A549 (cell line): Measurements from ENCODE around the gene RELL1.

ENCODE experiments used
- CBX2 ChIP-seq: fragments of 200-600 bp; sonication (generic); IDR thresholded peaks from 2 replicates; pipeline ENCODE4 v1.6.1; 2016; ENCODE audit warnings: low read depth, mild to moderate bottlenecking, borderline replicate concordance
- CEBPB ChIP-seq, 2 experiments: fragments of >200 bp in 1 of 2; sonication (Bioruptor Twin) in 1 of 2; formaldehyde crosslinking in 1 of 2; IDR thresholded peaks; 2 replicates each; pipeline ENCODE4 v1.6.1; 2012 to 2016
- ESRRA ChIP-seq: fragments of 150-350 bp; IDR thresholded peaks from 2 replicates; pipeline ENCODE4 v1.6.1; 2014; ENCODE audit warnings: mild to moderate bottlenecking, low read length, borderline replicate concordance
- JUNB ChIP-seq: fragments of >200 bp; sonication (Bioruptor Twin); formaldehyde crosslinking; IDR thresholded peaks from 2 replicates; pipeline ENCODE4 v1.6.1; 2016
- KDM1A ChIP-seq: fragments of 200-600 bp; sonication (generic); IDR thresholded peaks from 2 replicates; pipeline ENCODE4 v1.6.1; 2016; ENCODE audit warnings: low read depth, mild to moderate bottlenecking
- RCOR1 ChIP-seq: fragments of 150-350 bp; IDR thresholded peaks from 2 replicates; pipeline ENCODE4 v1.6.1; 2014; ENCODE audit warnings: antibody characterized with exemption, low read length, low read depth
- SMC3 ChIP-seq: fragments of >200 bp; sonication (Bioruptor Twin); formaldehyde crosslinking; IDR thresholded peaks from 3 replicates; pipeline ENCODE4 v1.6.1; 2018; ENCODE audit warnings: inconsistent platforms
- ZFP36 ChIP-seq: fragments of 450-650 bp; IDR thresholded peaks from 2 replicates; pipeline ENCODE4 v1.6.1; 2014; ENCODE audit warnings: borderline replicate concordance; ENCODE audit not compliant: partially characterized antibody
- TF ChIP-seq, protein P1 (sequence below): fragments of >200 bp; sonication (Bioruptor Twin); formaldehyde crosslinking; IDR thresholded peaks from 3 replicates; pipeline ENCODE4 v1.5.1; 2016
- TF ChIP-seq, protein P2 (sequence below): IDR thresholded peaks from 2 replicates; pipeline ENCODE4 v1.6.1; 2012
- TF ChIP-seq, protein P3 (sequence below): fragments of 250-450 bp; sonication (Bioruptor Pico); IDR thresholded peaks from 2 replicates; pipeline ENCODE4 v1.5.0; 2021; ENCODE audit warnings: mild to moderate bottlenecking, moderate library complexity, borderline replicate concordance

DNA sequence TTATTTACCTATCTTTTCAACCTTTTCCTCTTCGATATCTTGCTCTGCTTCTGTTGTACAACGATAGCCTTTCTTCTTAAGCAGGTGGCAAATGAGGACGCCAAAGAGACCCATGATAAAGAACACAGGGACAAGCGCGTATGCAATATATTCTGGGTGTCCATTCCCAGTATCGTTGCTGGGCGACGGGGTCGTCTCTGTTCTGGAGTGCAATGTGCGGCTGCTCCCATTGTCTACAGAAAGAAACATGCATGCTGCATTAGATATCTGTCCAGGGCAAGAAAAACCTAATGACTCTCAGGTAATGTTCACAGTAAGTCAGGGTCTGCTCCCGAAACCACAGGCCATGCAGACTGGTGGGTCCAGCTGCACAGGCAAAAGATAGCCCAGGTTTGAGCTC lies 36.9 kb downstream of the RELL1 start:
- TF ChIP-seq, protein P1, sequence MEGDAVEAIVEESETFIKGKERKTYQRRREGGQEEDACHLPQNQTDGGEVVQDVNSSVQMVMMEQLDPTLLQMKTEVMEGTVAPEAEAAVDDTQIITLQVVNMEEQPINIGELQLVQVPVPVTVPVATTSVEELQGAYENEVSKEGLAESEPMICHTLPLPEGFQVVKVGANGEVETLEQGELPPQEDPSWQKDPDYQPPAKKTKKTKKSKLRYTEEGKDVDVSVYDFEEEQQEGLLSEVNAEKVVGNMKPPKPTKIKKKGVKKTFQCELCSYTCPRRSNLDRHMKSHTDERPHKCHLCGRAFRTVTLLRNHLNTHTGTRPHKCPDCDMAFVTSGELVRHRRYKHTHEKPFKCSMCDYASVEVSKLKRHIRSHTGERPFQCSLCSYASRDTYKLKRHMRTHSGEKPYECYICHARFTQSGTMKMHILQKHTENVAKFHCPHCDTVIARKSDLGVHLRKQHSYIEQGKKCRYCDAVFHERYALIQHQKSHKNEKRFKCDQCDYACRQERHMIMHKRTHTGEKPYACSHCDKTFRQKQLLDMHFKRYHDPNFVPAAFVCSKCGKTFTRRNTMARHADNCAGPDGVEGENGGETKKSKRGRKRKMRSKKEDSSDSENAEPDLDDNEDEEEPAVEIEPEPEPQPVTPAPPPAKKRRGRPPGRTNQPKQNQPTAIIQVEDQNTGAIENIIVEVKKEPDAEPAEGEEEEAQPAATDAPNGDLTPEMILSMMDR, result no peak
- TF ChIP-seq ESRRA (no peak), SMC3 (no peak), CEBPB (IDR thresholded peaks at IDR 0.05) (no peak), RCOR1 (no peak), CBX2 (no peak), ZFP36 (no peak), JUNB (no peak), KDM1A (no peak)
- TF ChIP-seq, protein P2, sequence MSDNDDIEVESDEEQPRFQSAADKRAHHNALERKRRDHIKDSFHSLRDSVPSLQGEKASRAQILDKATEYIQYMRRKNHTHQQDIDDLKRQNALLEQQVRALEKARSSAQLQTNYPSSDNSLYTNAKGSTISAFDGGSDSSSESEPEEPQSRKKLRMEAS, result no peak
- TF ChIP-seq, protein P3, sequence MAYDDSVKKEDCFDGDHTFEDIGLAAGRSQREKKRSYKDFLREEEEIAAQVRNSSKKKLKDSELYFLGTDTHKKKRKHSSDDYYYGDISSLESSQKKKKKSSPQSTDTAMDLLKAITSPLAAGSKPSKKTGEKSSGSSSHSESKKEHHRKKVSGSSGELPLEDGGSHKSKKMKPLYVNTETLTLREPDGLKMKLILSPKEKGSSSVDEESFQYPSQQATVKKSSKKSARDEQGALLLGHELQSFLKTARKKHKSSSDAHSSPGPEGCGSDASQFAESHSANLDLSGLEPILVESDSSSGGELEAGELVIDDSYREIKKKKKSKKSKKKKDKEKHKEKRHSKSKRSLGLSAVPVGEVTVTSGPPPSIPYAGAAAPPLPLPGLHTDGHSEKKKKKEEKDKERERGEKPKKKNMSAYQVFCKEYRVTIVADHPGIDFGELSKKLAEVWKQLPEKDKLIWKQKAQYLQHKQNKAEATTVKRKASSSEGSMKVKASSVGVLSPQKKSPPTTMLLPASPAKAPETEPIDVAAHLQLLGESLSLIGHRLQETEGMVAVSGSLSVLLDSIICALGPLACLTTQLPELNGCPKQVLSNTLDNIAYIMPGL, result no peak
